T-helper 17 cell (primary cell): ENCODE measurements around the gene PPM1N. TPM values are rescaled to one million over a fixed set of nuclear protein-coding genes. Genes with fewer than 3 reads are reported as not detected.
A peak's percentile ranks its signal among the peaks of the same experiment; 100 is the strongest.

Experiments
- ATAC-seq: fragments of 150-1000 bp; cut with Tn5 transposase; 2 replicates; pipeline ENCODE4 v1.10.0; 2021; ENCODE audit warnings: mild to moderate bottlenecking, moderate library complexity
- DNase-seq, 3 donors: peaks; one replicate each; pipeline versions ENCODE4 v3.0.0 to v3.0.0-alpha.2; 2020 to 2021
- H3K9me3 ChIP-seq: one replicate; pipeline ENCODE4 v1.7.0; 2013; ENCODE audit warnings: low read length, mild to moderate bottlenecking; ENCODE audit not compliant: control insufficient read depth, poor library complexity, severe bottlenecking
- H3K27ac Mint-ChIP-seq: one replicate; pipeline ENCODE4 v1.8.0; 2022; ENCODE audit warnings: mild to moderate bottlenecking, moderate library complexity, mixed read lengths
- H3K27me3 Mint-ChIP-seq: one replicate; pipeline ENCODE4 v1.8.0; 2022; ENCODE audit warnings: mixed read lengths
- H3K36me3 Mint-ChIP-seq: one replicate; pipeline ENCODE4 v1.8.0; 2022; ENCODE audit warnings: low read depth, mixed read lengths
- H3K4me1 Mint-ChIP-seq: one replicate; pipeline ENCODE4 v1.8.0; 2022; ENCODE audit warnings: mild to moderate bottlenecking, mixed read lengths
- H3K4me3 Mint-ChIP-seq: one replicate; pipeline ENCODE4 v1.8.0; 2022; ENCODE audit warnings: mild to moderate bottlenecking, moderate library complexity, mixed read lengths
- total RNA-seq, 4 donors: library from RNA in 2 of 4; stranded (reverse) in 2 of 4; gene quantifications; one replicate each; pipeline ENCODE4 v1.2.3 and lab custom pipeline; 2022 to 2026

The PPM1N gene, protein sequence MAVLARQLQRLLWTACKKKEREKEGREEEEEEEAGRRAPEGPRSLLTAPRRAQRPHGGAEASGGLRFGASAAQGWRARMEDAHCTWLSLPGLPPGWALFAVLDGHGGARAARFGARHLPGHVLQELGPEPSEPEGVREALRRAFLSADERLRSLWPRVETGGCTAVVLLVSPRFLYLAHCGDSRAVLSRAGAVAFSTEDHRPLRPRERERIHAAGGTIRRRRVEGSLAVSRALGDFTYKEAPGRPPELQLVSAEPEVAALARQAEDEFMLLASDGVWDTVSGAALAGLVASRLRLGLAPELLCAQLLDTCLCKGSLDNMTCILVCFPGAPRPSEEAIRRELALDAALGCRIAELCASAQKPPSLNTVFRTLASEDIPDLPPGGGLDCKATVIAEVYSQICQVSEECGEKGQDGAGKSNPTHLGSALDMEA
- total RNA-seq: 1 to 10 TPM; 3.8 to 8.5 TPM
- 7.3 to 15.0 reads per million in 2 donors for total RNA-seq (lab: John Stamatoyannopoulos, UW)

GRCh38 chr19:45498411-45499195 lies at the start of gene PPM1N:
PPM1N (plus strand) TSS chr19:45498443; CDS start chr19:45498473, 30 bp downstream.
- peak; percentile 50 to 55 (median 52) for DNase-seq

GRCh38 chr19:45448887-45449299 lies 49.4 kb upstream of the PPM1N start:
- no peaks in the 10 kb centered on the region for H3K9me3 ChIP-seq
- peaks cover 60% of the 10 kb centered on the region for H3K4me1 Mint-ChIP-seq
- no peak for DNase-seq
- H3K36me3 Mint-ChIP-seq: peaks cover 5% of the 10 kb centered on the region
- H3K27me3 Mint-ChIP-seq: no peaks in the 10 kb centered on the region
- H3K4me3 Mint-ChIP-seq: peak overlapping the region; percentile 93
- H3K27ac Mint-ChIP-seq: peak overlapping the region; percentile 100
- ATAC-seq: no peak

More at GRCh38 chr19:45498411-45499195, at the start of gene PPM1N:
- ATAC-seq: peak; percentile 66
- Mint-ChIP-seq H3K27me3 (peaks cover 4% of the 10 kb centered on the region), H3K36me3 (peaks cover 2% of the 10 kb centered on the region), H3K4me3 (peak within 1 kb of the TSS; percentile 95), H3K4me1 (peaks cover 33% of the 10 kb centered on the region), H3K27ac (peak within 1 kb of the TSS; percentile 67)
- no peaks in the 10 kb centered on the region for H3K9me3 ChIP-seq

- Mint-ChIP-seq H3K4me1 (peaks cover 55% of the 10 kb centered on the region), H3K27ac (peak overlapping the region; percentile 100), H3K27me3 (no peaks in the 10 kb centered on the region), H3K36me3 (peaks cover 5% of the 10 kb centered on the region), H3K4me3 (peak overlapping the region; percentile 93)
- H3K9me3 ChIP-seq: no peaks in the 10 kb centered on the region
- ATAC-seq: peak; percentile 43
- DNase-seq: peak in 1 of 3 donors; percentile 23
These were observed 48.3 kb upstream of the PPM1N start for GRCh38 chr19:45450012-45450333.

DNA sequence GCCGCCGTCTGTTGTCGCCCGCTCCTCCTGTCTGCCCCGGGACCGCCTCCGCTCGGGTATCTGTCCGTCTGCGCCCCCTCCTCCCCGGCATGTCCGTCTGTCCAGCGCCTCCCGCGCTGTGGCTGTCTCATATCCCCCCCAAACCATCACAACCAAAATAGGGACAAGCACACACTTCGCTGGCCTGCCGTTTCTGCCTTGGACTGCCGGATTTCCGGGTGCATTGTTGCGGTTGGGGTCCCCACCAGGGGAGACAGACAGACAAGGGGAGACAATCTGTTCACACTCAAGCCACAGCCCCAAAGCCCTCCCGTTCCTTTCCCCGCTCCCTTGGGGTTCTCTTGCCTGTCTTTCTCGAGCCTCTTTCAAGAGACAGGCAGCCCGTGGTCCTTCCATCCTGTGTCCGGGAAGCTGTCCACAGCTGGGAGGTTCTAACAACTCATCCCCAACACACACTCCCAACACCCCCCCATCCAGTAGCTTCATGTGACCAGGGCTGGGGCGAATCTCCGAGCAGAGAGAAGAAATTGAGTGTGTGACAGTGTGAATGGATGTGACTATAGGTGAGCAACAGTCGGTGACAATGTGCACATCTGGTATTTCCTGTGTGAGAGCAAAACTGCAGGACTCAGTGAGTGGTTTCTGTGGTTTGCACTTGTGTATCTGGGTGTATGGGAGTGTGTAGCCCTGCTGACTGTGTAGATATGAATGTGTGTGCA lies 47.0 kb upstream of the PPM1N start:
- Mint-ChIP-seq H3K4me1 (peaks cover 56% of the 10 kb centered on the region), H3K4me3 (peak overlapping the region; percentile 96), H3K27ac (peak overlapping the region; percentile 100), H3K36me3 (peaks cover 5% of the 10 kb centered on the region), H3K27me3 (no peaks in the 10 kb centered on the region)
- DNase-seq (peak; percentile 45 to 60 (median 45)), ATAC-seq (peak; percentile 51)
- no peaks in the 10 kb centered on the region for H3K9me3 ChIP-seq

DNA sequence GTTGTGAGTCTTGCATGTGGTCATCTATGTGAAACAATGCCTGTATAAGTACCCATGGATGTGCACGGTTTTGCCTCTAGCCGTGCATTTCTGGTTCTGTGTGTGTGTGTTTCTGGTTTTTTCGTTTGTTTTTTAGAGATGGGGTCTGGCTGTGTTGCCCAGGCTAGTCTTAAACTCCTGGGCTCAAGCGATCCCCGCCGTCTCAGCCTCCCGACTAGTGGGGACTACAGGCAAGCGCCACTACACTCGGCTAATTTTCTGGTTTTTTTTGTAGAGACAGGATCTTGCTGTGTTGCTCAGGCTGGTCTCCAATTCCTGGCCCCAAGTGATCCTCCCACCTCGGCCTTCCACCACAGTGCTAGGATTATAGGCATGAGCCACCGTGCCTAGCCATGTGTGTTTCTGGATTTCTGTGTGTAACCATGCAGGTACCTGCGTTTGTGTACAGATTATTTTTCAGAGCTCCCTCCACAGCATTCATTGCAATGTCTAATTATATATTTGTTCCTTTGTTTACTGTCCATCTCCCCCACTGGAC lies 46.3 kb upstream of the PPM1N start:
- no peaks in the 10 kb centered on the region for H3K27me3 Mint-ChIP-seq
- ATAC-seq: no peak
- no peak for DNase-seq
- peaks cover 5% of the 10 kb centered on the region for H3K36me3 Mint-ChIP-seq
- peak overlapping the region; percentile 96 for H3K4me3 Mint-ChIP-seq
- peak overlapping the region; percentile 100 for H3K27ac Mint-ChIP-seq
- H3K4me1 Mint-ChIP-seq: peaks cover 57% of the 10 kb centered on the region
- H3K9me3 ChIP-seq: no peaks in the 10 kb centered on the region

DNA sequence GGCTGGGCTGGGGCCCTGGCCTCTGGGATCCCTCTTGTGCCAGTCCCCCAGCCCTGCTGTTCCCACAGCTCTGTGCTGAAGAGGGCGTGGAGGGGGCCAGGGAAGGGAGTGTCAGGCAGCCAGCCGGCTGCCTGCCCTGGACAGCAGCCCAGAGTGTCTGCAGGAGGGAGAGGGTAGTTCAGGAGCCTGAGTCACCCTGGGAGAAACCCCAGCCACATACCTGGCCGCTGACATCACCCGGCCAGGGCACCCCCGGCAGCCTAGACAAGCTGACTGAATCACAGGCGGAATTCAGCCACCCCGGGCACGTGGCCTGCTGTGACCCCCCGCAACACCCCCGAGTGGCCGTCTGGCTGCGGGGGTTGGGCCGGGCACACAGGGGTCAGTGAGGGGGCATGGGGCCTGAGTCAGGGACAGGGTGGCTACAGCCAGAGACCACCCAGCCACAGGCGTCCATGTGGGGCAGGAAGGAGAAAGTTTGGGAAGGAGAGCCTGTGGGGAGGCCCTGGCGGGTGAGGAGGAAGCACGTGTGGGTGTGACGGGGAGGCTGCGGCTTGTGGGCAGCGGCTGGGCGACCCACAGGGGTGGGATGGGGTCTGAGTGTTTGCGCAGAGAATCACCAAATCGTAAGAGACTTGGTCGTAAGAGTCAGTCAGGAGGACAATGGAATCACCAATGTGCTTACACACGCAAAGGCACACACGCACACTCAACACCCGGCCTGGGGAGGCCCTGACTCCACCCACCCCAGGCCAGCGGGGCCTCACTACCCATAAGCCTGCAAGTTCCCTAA lies 42.3 kb upstream of the PPM1N start:
- Mint-ChIP-seq H3K36me3 (no peaks in the 10 kb centered on the region), H3K27ac (peak overlapping the region; percentile 95), H3K27me3 (no peaks in the 10 kb centered on the region), H3K4me1 (peaks cover 33% of the 10 kb centered on the region), H3K4me3 (peak overlapping the region; percentile 59)
- peak in 2 of 3 donors; percentile 48 to 70 for DNase-seq
- ATAC-seq: peak; percentile 68
- H3K9me3 ChIP-seq: no peaks in the 10 kb centered on the region

GRCh38 chr19:45456500-45456815 lies 41.8 kb upstream of the PPM1N start:
- peak overlapping the region; percentile 59 for H3K4me3 Mint-ChIP-seq
- H3K27ac Mint-ChIP-seq: peak overlapping the region; percentile 95
- H3K27me3 Mint-ChIP-seq: no peaks in the 10 kb centered on the region
- peaks cover 28% of the 10 kb centered on the region for H3K4me1 Mint-ChIP-seq
- no peak for DNase-seq
- no peak for ATAC-seq
- H3K36me3 Mint-ChIP-seq: no peaks in the 10 kb centered on the region
- H3K9me3 ChIP-seq: no peaks in the 10 kb centered on the region

- no peak overlapping the region for H3K27ac Mint-ChIP-seq
- ATAC-seq (no peak), DNase-seq (no peak)
- H3K27me3 Mint-ChIP-seq: no peaks in the 10 kb centered on the region
- H3K4me1 Mint-ChIP-seq: peaks cover 19% of the 10 kb centered on the region
- H3K9me3 ChIP-seq: no peaks in the 10 kb centered on the region
- no peak overlapping the region for H3K4me3 Mint-ChIP-seq
- no peaks in the 10 kb centered on the region for H3K36me3 Mint-ChIP-seq
These were observed 40.5 kb upstream of the PPM1N start for GRCh38 chr19:45457776-45458175.

DNA sequence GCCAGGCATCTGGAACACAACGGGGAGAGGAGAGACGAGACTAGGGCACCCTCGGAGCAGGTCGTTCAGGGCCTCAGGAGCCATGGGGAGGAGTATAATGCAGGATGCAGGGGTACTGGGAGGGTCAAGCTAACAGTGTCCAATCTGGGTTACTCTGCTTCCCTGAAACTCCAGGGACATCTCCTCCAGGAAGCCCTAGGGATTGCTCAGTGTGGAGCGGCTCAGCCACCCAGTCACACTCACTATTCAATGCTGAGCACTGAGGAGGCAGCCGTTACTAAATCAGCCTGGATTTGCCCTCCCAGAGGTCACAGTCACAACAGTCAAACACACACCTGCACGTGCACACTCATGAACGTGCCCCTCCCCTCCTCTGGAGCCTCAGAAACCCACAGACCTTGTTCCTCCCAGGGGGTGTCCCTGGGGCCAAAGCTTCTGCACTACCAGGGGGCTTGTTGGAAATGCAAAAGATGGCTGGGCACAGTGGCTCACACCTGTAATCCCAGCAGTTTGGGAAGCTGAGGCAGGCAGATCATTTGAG lies 37.4 kb upstream of the PPM1N start:
- Mint-ChIP-seq H3K27ac (no peak overlapping the region), H3K36me3 (no peaks in the 10 kb centered on the region), H3K27me3 (peaks cover 6% of the 10 kb centered on the region), H3K4me3 (no peak overlapping the region), H3K4me1 (peaks cover 11% of the 10 kb centered on the region)
- H3K9me3 ChIP-seq: no peaks in the 10 kb centered on the region
- DNase-seq (no peak), ATAC-seq (no peak)

DNA sequence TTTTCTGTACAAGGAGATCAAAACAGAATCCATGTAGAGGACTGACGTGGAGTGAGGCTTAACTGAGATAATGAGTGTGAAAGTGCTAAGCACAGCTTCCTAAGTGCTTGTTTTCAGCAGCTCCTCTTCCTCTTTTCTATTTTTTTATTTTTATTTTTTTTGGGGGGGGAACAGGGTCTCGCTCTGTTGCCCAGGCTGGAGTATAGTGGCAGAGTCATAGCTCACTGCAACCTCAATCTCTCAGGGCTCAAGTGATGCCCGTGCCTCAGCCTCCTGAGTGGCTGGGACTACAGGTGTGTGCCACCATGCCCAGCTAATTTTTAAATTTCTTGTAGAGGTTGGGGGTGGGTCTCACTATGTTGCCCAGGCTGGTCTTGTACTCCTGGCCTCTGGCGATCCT lies 36.1 kb upstream of the PPM1N start:
- ATAC-seq (no peak), DNase-seq (no peak)
- Mint-ChIP-seq H3K27ac (no peak overlapping the region), H3K27me3 (peaks cover 6% of the 10 kb centered on the region), H3K36me3 (no peaks in the 10 kb centered on the region), H3K4me3 (no peak overlapping the region), H3K4me1 (peaks cover 8% of the 10 kb centered on the region)
- no peaks in the 10 kb centered on the region for H3K9me3 ChIP-seq

DNA sequence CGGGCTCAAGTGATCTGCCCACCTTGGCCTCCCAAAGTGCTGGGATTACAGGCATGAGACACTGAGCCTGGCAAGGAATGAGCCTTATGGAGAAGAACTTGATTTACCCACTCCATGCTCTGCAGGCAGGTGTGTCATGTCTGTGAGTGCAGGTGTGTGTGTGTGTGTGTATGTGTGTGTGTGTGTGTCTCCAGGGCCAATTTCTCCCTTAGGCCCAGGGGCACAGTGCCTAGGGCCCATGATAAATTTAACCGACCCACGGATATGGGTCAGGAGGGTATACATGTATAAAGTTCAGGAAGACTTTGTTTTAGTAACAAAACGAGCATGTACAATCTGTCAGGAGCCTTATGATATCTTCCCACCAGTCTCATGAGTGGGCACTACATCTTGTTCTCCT lies 35.0 kb upstream of the PPM1N start:
- no peak overlapping the region for H3K27ac Mint-ChIP-seq
- ATAC-seq (no peak), DNase-seq (no peak)
- H3K36me3 Mint-ChIP-seq: no peaks in the 10 kb centered on the region
- H3K27me3 Mint-ChIP-seq: peaks cover 6% of the 10 kb centered on the region
- no peak overlapping the region for H3K4me3 Mint-ChIP-seq
- no peaks in the 10 kb centered on the region for H3K9me3 ChIP-seq
- H3K4me1 Mint-ChIP-seq: peaks cover 17% of the 10 kb centered on the region

GRCh38 chr19:45464274-45464673 lies 34.0 kb upstream of the PPM1N start:
- Mint-ChIP-seq H3K36me3 (no peaks in the 10 kb centered on the region), H3K27ac (no peak overlapping the region), H3K27me3 (peaks cover 6% of the 10 kb centered on the region), H3K4me3 (no peak overlapping the region), H3K4me1 (peaks cover 17% of the 10 kb centered on the region)
- no peak for ATAC-seq
- H3K9me3 ChIP-seq: no peaks in the 10 kb centered on the region
- no peak for DNase-seq
